Mucosa of gallbladder (tissue), 1 donor: ENCODE results near the gene ROBO1. TPM values are rescaled to one million over a fixed set of nuclear protein-coding genes. Genes with fewer than 3 reads are reported as not detected.

ENCODE experiments used
- DNase-seq: peaks from one replicate; pipeline ENCODE4 v3.0.0-alpha.2; 2020; ENCODE audit warnings: low spot score
- total RNA-seq: library from RNA; stranded (reverse); gene quantifications from one replicate; pipeline ENCODE4 v1.2.1, GENCODE V29; 2021
- donor health status: DM: no; HTN: no; CAD: no.

ROBO1 gene
- total RNA-seq, 1 donor from 2014 or later = 9.6 TPM

GRCh38 chr3:78875851-78876250 lies 891.9 kb downstream of the ROBO1 start:
- DNase-seq = no peak

- DNase-seq = no peak
These were observed 892.4 kb downstream of the ROBO1 start for GRCh38 chr3:78875436-78875835.

- DNase-seq = no peak
These were observed 894.2 kb downstream of the ROBO1 start for GRCh38 chr3:78873641-78874040.

GRCh38 chr3:78872195-78872594 lies 895.6 kb downstream of the ROBO1 start:
- no peak for DNase-seq

GRCh38 chr3:78871048-78871447 lies 896.8 kb downstream of the ROBO1 start:
- no peak for DNase-seq

GRCh38 chr3:78870484-78870883 lies 897.3 kb downstream of the ROBO1 start:
- no peak for DNase-seq

GRCh38 chr3:78868570-78868969 lies 899.2 kb downstream of the ROBO1 start:
- DNase-seq = no peak

- DNase-seq = no peak
These were observed 900.1 kb downstream of the ROBO1 start for GRCh38 chr3:78867409-78868372.

GRCh38 chr3:78863306-78864203 lies 904.2 kb downstream of the ROBO1 start:
- DNase-seq = no peak

GRCh38 chr3:78861156-78861555 lies 906.6 kb downstream of the ROBO1 start:
- DNase-seq = no peak

GRCh38 chr3:78860567-78860966 lies 907.2 kb downstream of the ROBO1 start:
- DNase-seq = no peak

GRCh38 chr3:78858910-78859309 lies 908.9 kb downstream of the ROBO1 start:
- DNase-seq = no peak

- DNase-seq = no peak
These were observed 909.6 kb downstream of the ROBO1 start for GRCh38 chr3:78858174-78858573.

- no peak for DNase-seq
These were observed 910.2 kb downstream of the ROBO1 start for GRCh38 chr3:78857494-78858111.

GRCh38 chr3:78856164-78856563 lies 911.6 kb downstream of the ROBO1 start:
- no peak for DNase-seq

GRCh38 chr3:78855190-78855589 lies 912.6 kb downstream of the ROBO1 start:
- no peak for DNase-seq

GRCh38 chr3:78848392-78849288 lies 919.2 kb downstream of the ROBO1 start:
- DNase-seq = no peak

- no peak for DNase-seq
These were observed 920.2 kb downstream of the ROBO1 start for GRCh38 chr3:78847603-78848002.

GRCh38 chr3:78847203-78847602 lies 920.6 kb downstream of the ROBO1 start:
- no peak for DNase-seq

- no peak for DNase-seq
These were observed 921.1 kb downstream of the ROBO1 start for GRCh38 chr3:78846718-78847117.

GRCh38 chr3:78845605-78846004 lies 922.2 kb downstream of the ROBO1 start:
- DNase-seq = no peak
